Loucy (cell line): ENCODE results near the gene DTL.

ENCODE experiments used
- EZH2phosphoT487 ChIP-seq: fragments of 200-600 bp; IDR thresholded peaks from 2 replicates; pipeline ENCODE4 v1.6.1; 2018; ENCODE audit warnings: antibody characterized with exemption, mild to moderate bottlenecking, moderate library complexity, borderline replicate concordance
- TF ChIP-seq, protein P1 (sequence below): fragments of 200-600 bp; sonication (generic); conservative IDR thresholded peaks from 2 replicates; pipeline ENCODE4 v1.5.1; 2014; ENCODE audit warnings: mild to moderate bottlenecking, antibody characterized with exemption, low read length

- TF ChIP-seq, protein P1, sequence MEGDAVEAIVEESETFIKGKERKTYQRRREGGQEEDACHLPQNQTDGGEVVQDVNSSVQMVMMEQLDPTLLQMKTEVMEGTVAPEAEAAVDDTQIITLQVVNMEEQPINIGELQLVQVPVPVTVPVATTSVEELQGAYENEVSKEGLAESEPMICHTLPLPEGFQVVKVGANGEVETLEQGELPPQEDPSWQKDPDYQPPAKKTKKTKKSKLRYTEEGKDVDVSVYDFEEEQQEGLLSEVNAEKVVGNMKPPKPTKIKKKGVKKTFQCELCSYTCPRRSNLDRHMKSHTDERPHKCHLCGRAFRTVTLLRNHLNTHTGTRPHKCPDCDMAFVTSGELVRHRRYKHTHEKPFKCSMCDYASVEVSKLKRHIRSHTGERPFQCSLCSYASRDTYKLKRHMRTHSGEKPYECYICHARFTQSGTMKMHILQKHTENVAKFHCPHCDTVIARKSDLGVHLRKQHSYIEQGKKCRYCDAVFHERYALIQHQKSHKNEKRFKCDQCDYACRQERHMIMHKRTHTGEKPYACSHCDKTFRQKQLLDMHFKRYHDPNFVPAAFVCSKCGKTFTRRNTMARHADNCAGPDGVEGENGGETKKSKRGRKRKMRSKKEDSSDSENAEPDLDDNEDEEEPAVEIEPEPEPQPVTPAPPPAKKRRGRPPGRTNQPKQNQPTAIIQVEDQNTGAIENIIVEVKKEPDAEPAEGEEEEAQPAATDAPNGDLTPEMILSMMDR = no peak
- TF ChIP-seq EZH2phosphoT487 = no peak
These were observed 32.2 kb downstream of the DTL start for GRCh38 chr1:212067787-212068186.
